ENCODE measurements around the gene EEF1AKMT2.
"Not testable (repeated sequence)": the region's sequence is repeated elsewhere in the genome, so short reads cannot be mapped to it uniquely, and the experiment has no call there.

The EEF1AKMT2 gene

GRCh38 chr10:124756156-124756903 is 35.4 kb downstream of the EEF1AKMT2 start:
- H3K27me3 ChIP-seq (ENCODE audit: insufficient read depth, insufficient read length): no peaks in the 10 kb centered on the region
- H3K9ac ChIP-seq (ENCODE audit: insufficient read length, low read depth): no peak overlapping the region
- H3K9me3 ChIP-seq (ENCODE audit: insufficient read depth, low read length): no peaks in the 10 kb centered on the region
- TF ChIP-seq ZNF274 (IDR thresholded peaks at IDR 0.05; ENCODE audit: low read depth, low read length) (no peak), YY1 (IDR thresholded peaks at IDR 0.05; ENCODE audit: insufficient read depth, insufficient read length) (no peak), SUZ12 (IDR thresholded peaks at IDR 0.05; ENCODE audit: extremely low read depth, insufficient read depth, insufficient read length) (no peak)
- no peak for DNase-seq (ENCODE audit: low read depth, low spot score)
- peaks cover 45% of the 10 kb centered on the region for H3K36me3 ChIP-seq (ENCODE audit: insufficient read depth, insufficient read length, low read length)
- H3K4me1 ChIP-seq (ENCODE audit: insufficient read depth, insufficient read length): peaks cover 2% of the 10 kb centered on the region
- H3K4me3 ChIP-seq (ENCODE audit: insufficient read length, low read depth): no peak overlapping the region

GRCh38 chr10:124755581-124755980 is 36.1 kb downstream of the EEF1AKMT2 start:
- TF ChIP-seq ZNF274 (IDR thresholded peaks at IDR 0.05; ENCODE audit: low read depth, low read length) (no peak), SUZ12 (IDR thresholded peaks at IDR 0.05; ENCODE audit: extremely low read depth, insufficient read depth, insufficient read length) (no peak), YY1 (IDR thresholded peaks at IDR 0.05; ENCODE audit: insufficient read depth, insufficient read length) (no peak)
- Histone ChIP-seq H3K27me3 (ENCODE audit: insufficient read depth, insufficient read length) (no peaks in the 10 kb centered on the region), H3K4me1 (ENCODE audit: insufficient read depth, insufficient read length) (peaks cover 2% of the 10 kb centered on the region), H3K4me3 (ENCODE audit: insufficient read length, low read depth) (no peak overlapping the region), H3K36me3 (ENCODE audit: insufficient read depth, insufficient read length, low read length) (peaks cover 38% of the 10 kb centered on the region), H3K9me3 (ENCODE audit: insufficient read depth, low read length) (no peaks in the 10 kb centered on the region), H3K9ac (ENCODE audit: insufficient read length, low read depth) (no peak overlapping the region)
- DNase-seq (ENCODE audit: low read depth, low spot score): no peak

GRCh38 chr10:124754227-124754626 is 37.5 kb downstream of the EEF1AKMT2 start:
- Histone ChIP-seq H3K4me1 (ENCODE audit: insufficient read depth, insufficient read length) (peaks cover 2% of the 10 kb centered on the region), H3K9me3 (ENCODE audit: insufficient read depth, low read length) (no peaks in the 10 kb centered on the region), H3K9ac (ENCODE audit: insufficient read length, low read depth) (no peak overlapping the region), H3K27me3 (ENCODE audit: insufficient read depth, insufficient read length) (no peaks in the 10 kb centered on the region), H3K36me3 (ENCODE audit: insufficient read depth, insufficient read length, low read length) (peaks cover 29% of the 10 kb centered on the region), H3K4me3 (ENCODE audit: insufficient read length, low read depth) (no peak overlapping the region)
- TF ChIP-seq YY1 (IDR thresholded peaks at IDR 0.05; ENCODE audit: insufficient read depth, insufficient read length): no peak
- no peak for TF ChIP-seq SUZ12 (IDR thresholded peaks at IDR 0.05; ENCODE audit: extremely low read depth, insufficient read depth, insufficient read length)
- no peak for TF ChIP-seq ZNF274 (IDR thresholded peaks at IDR 0.05; ENCODE audit: low read depth, low read length)
- no peak for DNase-seq (ENCODE audit: low read depth, low spot score)

GRCh38 chr10:124748953-124749645 is 42.6 kb downstream of the EEF1AKMT2 start:
- Histone ChIP-seq H3K27me3 (ENCODE audit: insufficient read depth, insufficient read length) (no peaks in the 10 kb centered on the region), H3K4me3 (ENCODE audit: insufficient read length, low read depth) (no peak overlapping the region), H3K9ac (ENCODE audit: insufficient read length, low read depth) (no peak overlapping the region), H3K9me3 (ENCODE audit: insufficient read depth, low read length) (no peaks in the 10 kb centered on the region), H3K4me1 (ENCODE audit: insufficient read depth, insufficient read length) (no peaks in the 10 kb centered on the region), H3K36me3 (ENCODE audit: insufficient read depth, insufficient read length, low read length) (peaks cover 16% of the 10 kb centered on the region)
- no peak for DNase-seq (ENCODE audit: low read depth, low spot score)
- no peak for TF ChIP-seq SUZ12 (IDR thresholded peaks at IDR 0.05; ENCODE audit: extremely low read depth, insufficient read depth, insufficient read length)
- no peak for TF ChIP-seq ZNF274 (IDR thresholded peaks at IDR 0.05; ENCODE audit: low read depth, low read length)
- no peak for TF ChIP-seq YY1 (IDR thresholded peaks at IDR 0.05; ENCODE audit: insufficient read depth, insufficient read length)

- no peaks in the 10 kb centered on the region for H3K4me1 ChIP-seq (ENCODE audit: insufficient read depth, insufficient read length)
- H3K9ac ChIP-seq (ENCODE audit: insufficient read length, low read depth): no peak overlapping the region
- TF ChIP-seq ZNF274 (IDR thresholded peaks at IDR 0.05; ENCODE audit: low read depth, low read length): no peak
- no peak for TF ChIP-seq SUZ12 (IDR thresholded peaks at IDR 0.05; ENCODE audit: extremely low read depth, insufficient read depth, insufficient read length)
- no peak for TF ChIP-seq YY1 (IDR thresholded peaks at IDR 0.05; ENCODE audit: insufficient read depth, insufficient read length)
- no peak overlapping the region for H3K4me3 ChIP-seq (ENCODE audit: insufficient read length, low read depth)
- no peaks in the 10 kb centered on the region for H3K9me3 ChIP-seq (ENCODE audit: insufficient read depth, low read length)
- no peak for DNase-seq (ENCODE audit: low read depth, low spot score)
- peaks cover 10% of the 10 kb centered on the region for H3K36me3 ChIP-seq (ENCODE audit: insufficient read depth, insufficient read length, low read length)
- H3K27me3 ChIP-seq (ENCODE audit: insufficient read depth, insufficient read length): no peaks in the 10 kb centered on the region
Measured at GRCh38 chr10:124748166-124748565, 43.5 kb downstream of the EEF1AKMT2 start.

GRCh38 chr10:124747745-124748144 is 43.9 kb downstream of the EEF1AKMT2 start:
- H3K4me3 ChIP-seq (ENCODE audit: insufficient read length, low read depth): no peak overlapping the region
- no peak for DNase-seq (ENCODE audit: low read depth, low spot score)
- no peaks in the 10 kb centered on the region for H3K27me3 ChIP-seq (ENCODE audit: insufficient read depth, insufficient read length)
- no peak overlapping the region for H3K9ac ChIP-seq (ENCODE audit: insufficient read length, low read depth)
- H3K36me3 ChIP-seq (ENCODE audit: insufficient read depth, insufficient read length, low read length): peaks cover 10% of the 10 kb centered on the region
- no peaks in the 10 kb centered on the region for H3K4me1 ChIP-seq (ENCODE audit: insufficient read depth, insufficient read length)
- TF ChIP-seq ZNF274 (IDR thresholded peaks at IDR 0.05; ENCODE audit: low read depth, low read length): no peak
- TF ChIP-seq SUZ12 (IDR thresholded peaks at IDR 0.05; ENCODE audit: extremely low read depth, insufficient read depth, insufficient read length): no peak
- no peak for TF ChIP-seq YY1 (IDR thresholded peaks at IDR 0.05; ENCODE audit: insufficient read depth, insufficient read length)
- no peaks in the 10 kb centered on the region for H3K9me3 ChIP-seq (ENCODE audit: insufficient read depth, low read length)

GRCh38 chr10:124746992-124747391 is 44.7 kb downstream of the EEF1AKMT2 start:
- Histone ChIP-seq H3K36me3 (ENCODE audit: insufficient read depth, insufficient read length, low read length) (peaks cover 10% of the 10 kb centered on the region), H3K4me1 (ENCODE audit: insufficient read depth, insufficient read length) (no peaks in the 10 kb centered on the region), H3K27me3 (ENCODE audit: insufficient read depth, insufficient read length) (no peaks in the 10 kb centered on the region), H3K9ac (ENCODE audit: insufficient read length, low read depth) (no peak overlapping the region), H3K9me3 (ENCODE audit: insufficient read depth, low read length) (no peaks in the 10 kb centered on the region), H3K4me3 (ENCODE audit: insufficient read length, low read depth) (no peak overlapping the region)
- TF ChIP-seq YY1 (IDR thresholded peaks at IDR 0.05; ENCODE audit: insufficient read depth, insufficient read length): no peak
- no peak for TF ChIP-seq SUZ12 (IDR thresholded peaks at IDR 0.05; ENCODE audit: extremely low read depth, insufficient read depth, insufficient read length)
- no peak for TF ChIP-seq ZNF274 (IDR thresholded peaks at IDR 0.05; ENCODE audit: low read depth, low read length)
- DNase-seq (ENCODE audit: low read depth, low spot score): no peak

- not testable (repeated sequence) for H3K9me3 ChIP-seq (ENCODE audit: insufficient read depth, low read length); H3K4me3 ChIP-seq (ENCODE audit: insufficient read length, low read depth); H3K4me1 ChIP-seq (ENCODE audit: insufficient read depth, insufficient read length); DNase-seq (ENCODE audit: low read depth, low spot score); H3K9ac ChIP-seq (ENCODE audit: insufficient read length, low read depth); H3K27me3 ChIP-seq (ENCODE audit: insufficient read depth, insufficient read length)
- peaks cover 10% of the 10 kb centered on the region for H3K36me3 ChIP-seq (ENCODE audit: insufficient read depth, insufficient read length, low read length)
Measured at GRCh38 chr10:124746447-124746846, 45.2 kb downstream of the EEF1AKMT2 start.

All from NT2/D1 (cell line).